Panc1 (cell line): ENCODE data around the gene MAPKAPK3.

Experiments
- CTCF ChIP-seq: fragments of 450-650 bp; IDR thresholded peaks from 2 replicates; pipeline ENCODE4 v1.5.1; 2017; ENCODE audit warnings: mild to moderate bottlenecking
- REST ChIP-seq, 2 experiments: IDR thresholded peaks; 2 replicates each; pipeline ENCODE4 v1.6.1; 2011 to 2012; ENCODE audit warnings: low read depth in 2 of 2, control low read depth in 1 of 2, low read length in 1 of 2, mild to moderate bottlenecking in 1 of 2, moderate library complexity in 1 of 2; ENCODE audit not compliant: insufficient read depth in 1 of 2

GRCh38 chr3:50602595-50603191, 14.3 kb upstream of the MAPKAPK3 start:
- TF ChIP-seq REST (IDR thresholded peaks at IDR 0.05; ENCODE audit: insufficient read depth in 1 of 2, low read depth in 2 of 2, low read length in 1 of 2) (no peak), CTCF (no peak)
